H9 (cell line): Measurements from ENCODE around the gene RPIA. TPM values are rescaled to one million over a fixed set of nuclear protein-coding genes. Genes with fewer than 3 reads are reported as not detected.

Source experiments
- DNase-seq: peaks from one replicate; pipeline ENCODE4 v3.0.0-alpha.2; 2017
- H2AFZ ChIP-seq: one replicate; pipeline ENCODE4 v1.6.1; 2013; ENCODE audit warnings: mild to moderate bottlenecking, low read length, control low read depth, moderate library complexity
- H2AK5ac ChIP-seq: 2 replicates; pipeline ENCODE4 v1.6.1; 2013; ENCODE audit warnings: low read length, control low read depth, mixed read lengths; ENCODE audit not compliant: insufficient read length
- H2BK120ac ChIP-seq: one replicate; pipeline ENCODE4 v1.6.1; 2013; ENCODE audit warnings: low read depth, mild to moderate bottlenecking, low read length, control low read depth, inconsistent platforms; ENCODE audit not compliant: poor library complexity, severe bottlenecking
- H2BK12ac ChIP-seq: 2 replicates; pipeline ENCODE4 v1.6.1; 2013; ENCODE audit warnings: low read length, control low read depth, mixed read lengths, low read depth; ENCODE audit not compliant: insufficient read length
- H2BK15ac ChIP-seq: 2 replicates; pipeline ENCODE4 v1.6.1; 2013; ENCODE audit warnings: low read depth, low read length, control low read depth
- H2BK20ac ChIP-seq: one replicate; pipeline ENCODE4 v1.6.1; 2013; ENCODE audit warnings: low read depth, mild to moderate bottlenecking, low read length, control low read depth, inconsistent platforms; ENCODE audit not compliant: poor library complexity, severe bottlenecking
- H2BK5ac ChIP-seq: 2 replicates; pipeline ENCODE4 v1.6.1; 2013; ENCODE audit warnings: low read length, control low read depth, mixed read lengths; ENCODE audit not compliant: insufficient read length
- H3K14ac ChIP-seq: 2 replicates; pipeline ENCODE4 v1.6.1; 2013; ENCODE audit warnings: low read length, control low read depth; ENCODE audit not compliant: insufficient read depth
- H3K18ac ChIP-seq: 2 replicates; pipeline ENCODE4 v1.6.1; 2013; ENCODE audit warnings: low read depth, mild to moderate bottlenecking, mixed read lengths, low read length, control low read depth; ENCODE audit not compliant: insufficient read length
- H3K23ac ChIP-seq: 2 replicates; pipeline ENCODE4 v1.6.1; 2013; ENCODE audit warnings: low read length, control low read depth, mixed read lengths, low read depth; ENCODE audit not compliant: insufficient read length
- H3K23me2 ChIP-seq: 2 replicates; pipeline ENCODE4 v1.6.1; 2013; ENCODE audit warnings: low read depth, mild to moderate bottlenecking, mixed read lengths, low read length, control low read depth; ENCODE audit not compliant: insufficient read length, poor library complexity, severe bottlenecking
- H3K27ac ChIP-seq: 2 replicates; pipeline ENCODE4 v1.5.1; 2013; ENCODE audit warnings: low read length, control low read depth, mixed read lengths, low read depth; ENCODE audit not compliant: insufficient read length
- H3K27me3 ChIP-seq: 2 replicates; pipeline ENCODE4 v1.6.1; 2013; ENCODE audit warnings: low read length, control low read depth, inconsistent platforms; ENCODE audit not compliant: insufficient read depth
- H3K4ac ChIP-seq: 2 replicates; pipeline ENCODE4 v1.6.1; 2013; ENCODE audit warnings: low read depth, mild to moderate bottlenecking, control low read depth, inconsistent platforms, low read length, moderate library complexity
- H3K4me1 ChIP-seq: 2 replicates; pipeline ENCODE4 v1.6.1; 2013; ENCODE audit warnings: low read length, control low read depth, inconsistent platforms; ENCODE audit not compliant: insufficient read depth
- H3K4me2 ChIP-seq: 2 replicates; pipeline ENCODE4 v1.6.1; 2013; ENCODE audit warnings: low read length, control low read depth, mixed read lengths; ENCODE audit not compliant: insufficient read length, insufficient read depth
- H3K56ac ChIP-seq: 2 replicates; pipeline ENCODE4 v1.6.1; 2013; ENCODE audit warnings: low read depth, mild to moderate bottlenecking, mixed read lengths, low read length, control low read depth; ENCODE audit not compliant: insufficient read length
- H3K79me1 ChIP-seq: 2 replicates; pipeline ENCODE4 v1.6.1; 2013; ENCODE audit warnings: low read depth, mild to moderate bottlenecking, moderate library complexity, low read length, control low read depth, inconsistent platforms; ENCODE audit not compliant: insufficient read depth, poor library complexity, severe bottlenecking
- H3K79me2 ChIP-seq: 2 replicates; pipeline ENCODE4 v1.6.1; 2013; ENCODE audit warnings: low read length, control low read depth, inconsistent platforms; ENCODE audit not compliant: insufficient read depth
- H3K9ac ChIP-seq: 2 replicates; pipeline ENCODE4 v1.6.1; 2013; ENCODE audit warnings: low read length, control low read depth, mixed read lengths; ENCODE audit not compliant: insufficient read length; ENCODE audit errors: extremely low read depth
- H3K9me3 ChIP-seq: one replicate; pipeline ENCODE4 v1.6.1; 2013; ENCODE audit warnings: low read depth, low read length, inconsistent platforms; ENCODE audit not compliant: control insufficient read depth
- H3T11ph ChIP-seq: one replicate; pipeline ENCODE4 v1.6.1; 2013; ENCODE audit warnings: mild to moderate bottlenecking, low read length, control low read depth, inconsistent platforms
- H4K20me1 ChIP-seq: one replicate; pipeline ENCODE4 v1.6.1; 2013; ENCODE audit not compliant: control insufficient read depth, insufficient read length, insufficient read depth
- H4K5ac ChIP-seq: 2 replicates; pipeline ENCODE4 v1.6.1; 2013; ENCODE audit warnings: low read depth, mild to moderate bottlenecking, mixed read lengths, low read length, control low read depth; ENCODE audit not compliant: insufficient read length
- H4K8ac ChIP-seq: replicated peaks from 2 replicates; pipeline ENCODE4 v1.6.1; 2013; ENCODE audit warnings: low read length, control low read depth, mixed read lengths, low read depth; ENCODE audit not compliant: insufficient read length
- H4K91ac ChIP-seq: 2 replicates; pipeline ENCODE4 v1.6.1; 2013; ENCODE audit warnings: low read depth, mild to moderate bottlenecking, moderate library complexity, mixed read lengths, low read length, control low read depth; ENCODE audit not compliant: insufficient read length
- H3K27ac Mint-ChIP-seq, 3 experiments: 2 replicates in 2 of 3; 3 replicates in 1 of 3; pipeline ENCODE4 v1.8.0; 2020 to 2021; ENCODE audit warnings: mixed read lengths in 3 of 3, mild to moderate bottlenecking in 1 of 3, moderate library complexity in 1 of 3
- H3K27me3 Mint-ChIP-seq: 2 replicates; pipeline ENCODE4 v1.8.0; 2021; ENCODE audit warnings: low read depth, mild to moderate bottlenecking, moderate library complexity, mixed read lengths
- H3K36me3 Mint-ChIP-seq, 3 experiments: 2 replicates in 2 of 3; 3 replicates in 1 of 3; pipeline ENCODE4 v1.8.0; 2020 to 2021; ENCODE audit warnings: low read depth in 3 of 3, mixed read lengths in 3 of 3; ENCODE audit not compliant: insufficient read depth in 1 of 3
- H3K4me1 Mint-ChIP-seq, 2 experiments: 2 replicates each; pipeline ENCODE4 v1.8.0; 2020; ENCODE audit warnings: mixed read lengths in 2 of 2
- H3K4me3 Mint-ChIP-seq, 2 experiments: 2 replicates in 1 of 2; 3 replicates in 1 of 2; pipeline ENCODE4 v1.8.0; 2020 to 2021; ENCODE audit warnings: mild to moderate bottlenecking in 2 of 2, mixed read lengths in 2 of 2, moderate library complexity in 1 of 2
- H3K9me3 Mint-ChIP-seq, 2 experiments: 2 replicates in 1 of 2; 3 replicates in 1 of 2; pipeline ENCODE4 v1.8.0; 2020; ENCODE audit warnings: mild to moderate bottlenecking in 2 of 2, mixed read lengths in 2 of 2, moderate library complexity in 1 of 2
- CTCF ChIP-seq: fragments of 200-600 bp; sonication (generic); conservative IDR thresholded peaks from 3 replicates; pipeline ENCODE4 v1.8.0; 2021; ENCODE audit warnings: antibody characterized with exemption, mild to moderate bottlenecking
- WGBS: extraction: QIAGEN DNeasy Blood & Tissue Kit; methylation state at CpG from one replicate; pipeline ENCODE4 v1.1.7; 2013; ENCODE audit warnings: missing lambda C conversion rate, low lambda C conversion rate, mixed read lengths; ENCODE audit not compliant: insufficient read length; ENCODE audit errors: extremely low coverage; 5-methylcytosine and 5-hydroxymethylcytosine counted together
- total RNA-seq: library from RNA; stranded (reverse); gene quantifications from 2 replicates; pipeline ENCODE4 v1.2.1, GENCODE V29; 2021

Gene RPIA
- total RNA-seq, 1 experiment from 2014 or later = 18.6 TPM

DNA sequence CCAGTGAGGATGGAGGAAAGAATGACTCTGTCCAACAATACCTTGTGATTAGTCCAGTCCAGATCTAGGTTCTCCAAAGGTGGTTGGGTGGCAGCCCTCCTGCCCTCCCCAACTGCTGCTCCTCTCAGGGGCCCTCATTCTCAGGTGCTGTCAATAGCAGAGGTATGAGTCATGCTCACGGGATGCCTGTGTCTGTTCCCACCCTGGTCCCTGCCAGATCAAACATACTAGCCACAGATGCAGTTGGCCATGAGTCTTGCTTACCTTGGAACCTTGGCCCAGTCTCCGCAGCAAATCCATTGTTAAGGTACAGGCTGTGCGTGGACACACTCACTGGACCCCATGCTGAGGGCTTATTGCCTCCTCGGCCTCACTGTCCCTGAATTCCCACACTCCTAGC is 24.9 kb upstream of the RPIA start:
- Mint-ChIP-seq H3K27me3 (no peaks in the 10 kb centered on the region), H3K27ac (peak overlapping the region in 2 of 3 experiments; percentile 13 to 50; a peak in 2 of 7 replicates), H3K36me3 (no peaks in the 10 kb centered on the region), H3K9me3 (no peaks in the 10 kb centered on the region; a peak in 1 of 5 replicates), H3K4me3 (no peak overlapping the region), H3K4me1 (peaks cover 0 to 10% of the 10 kb centered on the region in 2 experiments; a peak in 2 of 4 replicates)
- Histone ChIP-seq H2BK20ac (no peak overlapping the region), H3K4me2 (no peak overlapping the region), H3K23me2 (no peaks in the 10 kb centered on the region), H3K79me2 (no peaks in the 10 kb centered on the region), H3K14ac (no peak overlapping the region), H2AFZ (no peak overlapping the region), H4K8ac (no peak overlapping the region), H3K4me1 (no peaks in the 10 kb centered on the region), H3K56ac (no peak overlapping the region), H2AK5ac (no peak overlapping the region), H3K23ac (no peak overlapping the region), H3K9ac (no peak overlapping the region), H3K4ac (no peak overlapping the region), H2BK12ac (no peak overlapping the region), H2BK120ac (no peak overlapping the region), H4K5ac (no peak overlapping the region), H2BK15ac (no peak overlapping the region), H3T11ph (no peak overlapping the region), H2BK5ac (no peak overlapping the region), H3K79me1 (no peaks in the 10 kb centered on the region), H3K18ac (no peak overlapping the region), H3K9me3 (no peaks in the 10 kb centered on the region), H3K27me3 (no peaks in the 10 kb centered on the region), H4K20me1 (no peaks in the 10 kb centered on the region), H3K27ac (no peak overlapping the region), H4K91ac (no peak overlapping the region)
- WGBS = no CpG with 5 or more reads among the region's 4 CpGs
- peak; percentile 31 for DNase-seq
- no peak for TF ChIP-seq CTCF
